Activated CD8-positive, alpha-beta memory T cell treated with anti-CD3 and anti-CD28 coated beads, Interleukin-2, amount 50 U/mL, for 1 hour (primary cell): ENCODE data around the gene ZFR2.
"Not testable (repeated sequence)": the region's sequence is repeated elsewhere in the genome, so short reads cannot be mapped to it uniquely, and the experiment has no call there.

ENCODE experiments used
- DNase-seq: peaks from one replicate; pipeline ENCODE4 v3.0.0-alpha.2; 2020; ENCODE audit errors: extremely low read depth

The ZFR2 gene

DNA sequence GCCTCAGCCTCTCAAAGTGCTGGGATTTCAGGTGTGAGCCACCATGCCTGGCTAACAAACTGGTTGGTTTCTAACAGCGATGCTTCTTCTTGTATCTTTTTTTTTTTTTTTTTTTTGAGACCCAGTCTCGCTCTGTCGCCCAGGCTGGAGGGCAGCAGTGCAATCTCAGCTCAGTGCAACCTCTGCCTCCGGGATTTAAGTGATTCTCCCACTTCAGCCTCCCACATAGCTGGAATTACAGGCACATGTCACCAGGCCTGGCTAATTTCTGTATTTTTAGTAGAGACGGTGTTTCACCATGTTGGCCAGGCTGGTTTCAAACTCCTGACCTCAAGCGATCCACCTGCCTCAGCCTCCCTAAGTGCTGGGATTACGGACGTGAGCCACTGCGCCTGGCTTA is 52.7 kb downstream of the ZFR2 start:
- not testable (repeated sequence) for DNase-seq

DNA sequence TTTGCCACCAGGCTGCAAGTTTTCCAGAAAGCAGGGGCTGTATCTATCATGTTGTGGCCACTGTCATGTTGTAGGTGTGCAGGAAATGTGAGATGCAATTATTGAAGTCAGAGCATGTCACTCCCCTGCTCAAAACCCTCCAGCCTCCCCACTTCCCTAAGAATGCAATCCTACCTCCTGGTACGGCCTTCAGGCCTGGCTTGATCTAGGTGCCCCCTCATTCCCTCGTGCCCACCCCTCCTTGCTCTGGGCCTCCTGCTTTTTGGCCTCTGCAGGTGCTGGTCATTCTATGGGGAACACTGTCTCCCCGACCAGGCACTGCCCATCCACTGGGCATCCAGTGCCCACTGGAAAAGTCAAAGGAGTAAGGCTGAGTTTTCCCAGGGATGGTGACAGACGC is 54.2 kb downstream of the ZFR2 start:
- no peak for DNase-seq

DNA sequence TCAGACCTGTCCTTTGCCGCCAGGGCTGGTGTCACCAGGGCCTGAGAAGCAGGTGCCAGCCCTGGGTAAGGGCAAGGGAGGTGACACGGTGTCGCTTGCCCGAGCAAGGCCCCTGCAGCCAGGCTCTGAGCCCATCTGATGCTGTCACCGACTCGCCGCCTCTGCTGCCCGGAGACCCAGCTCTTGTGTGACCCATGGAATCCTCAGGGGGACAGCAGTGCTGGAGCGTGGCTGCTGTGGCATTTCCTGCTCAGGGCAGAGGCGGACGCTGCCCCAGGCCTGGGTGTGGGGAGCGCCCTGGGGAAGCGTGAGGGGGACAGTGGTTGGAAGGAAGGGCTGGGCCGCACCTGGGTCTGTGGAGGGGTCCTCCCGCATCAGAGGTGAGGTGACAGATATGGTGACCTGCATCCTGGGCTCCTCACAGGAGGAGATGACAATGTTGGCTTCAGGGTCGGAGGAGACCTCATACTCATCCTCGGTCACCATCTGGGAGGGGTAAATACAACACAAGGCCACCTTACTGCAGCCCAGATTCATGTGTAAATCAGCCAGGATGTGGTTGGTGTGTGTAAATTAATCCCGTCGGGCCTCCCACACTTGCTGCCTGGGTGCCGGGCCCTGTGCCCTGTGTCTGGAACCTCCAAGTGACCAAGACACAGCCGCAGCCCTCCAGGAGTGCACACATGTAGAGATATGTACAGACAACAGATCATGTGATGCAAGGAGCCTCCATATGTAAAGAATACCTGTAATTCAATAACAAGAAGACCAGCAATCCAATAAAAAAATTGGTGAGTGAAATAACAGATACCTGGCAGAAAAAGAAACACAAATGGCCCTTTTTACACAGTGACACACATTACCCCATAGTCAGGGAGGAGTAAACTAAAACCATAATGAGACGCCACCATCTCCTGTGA is 55.1 kb downstream of the ZFR2 start:
- DNase-seq = no peak

DNA sequence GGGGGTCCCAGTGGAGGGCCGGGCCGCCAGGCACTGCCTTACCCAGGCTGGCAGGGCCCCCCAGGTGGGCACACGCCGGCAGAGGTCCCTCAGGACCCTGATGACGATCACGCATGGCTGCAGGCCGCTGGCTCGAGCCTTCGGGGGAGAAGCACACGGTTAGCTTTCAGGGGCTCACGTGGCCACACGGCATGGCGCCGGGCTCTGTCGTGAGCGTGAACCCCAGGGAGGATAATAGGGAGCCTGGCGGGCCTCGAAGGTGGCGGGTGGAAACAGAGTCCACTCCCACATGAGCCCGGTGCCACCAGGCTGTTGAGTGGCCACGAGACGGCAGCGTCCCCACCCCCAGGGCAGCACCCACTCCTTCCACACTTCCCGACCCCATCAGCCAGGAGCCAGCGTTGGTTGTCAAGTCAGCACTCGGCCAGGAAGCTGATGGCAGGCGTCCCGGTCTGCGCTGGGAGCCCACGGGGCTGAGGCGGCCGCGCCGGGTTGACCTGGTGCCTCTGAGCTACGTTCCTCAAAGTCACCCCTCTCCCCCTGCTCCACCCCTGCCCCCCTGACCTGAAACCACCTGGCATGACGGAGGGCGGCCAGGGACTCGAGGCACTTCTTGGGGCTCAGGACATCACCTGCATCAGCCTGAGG is 58.0 kb downstream of the ZFR2 start:
- no peak for DNase-seq

DNA sequence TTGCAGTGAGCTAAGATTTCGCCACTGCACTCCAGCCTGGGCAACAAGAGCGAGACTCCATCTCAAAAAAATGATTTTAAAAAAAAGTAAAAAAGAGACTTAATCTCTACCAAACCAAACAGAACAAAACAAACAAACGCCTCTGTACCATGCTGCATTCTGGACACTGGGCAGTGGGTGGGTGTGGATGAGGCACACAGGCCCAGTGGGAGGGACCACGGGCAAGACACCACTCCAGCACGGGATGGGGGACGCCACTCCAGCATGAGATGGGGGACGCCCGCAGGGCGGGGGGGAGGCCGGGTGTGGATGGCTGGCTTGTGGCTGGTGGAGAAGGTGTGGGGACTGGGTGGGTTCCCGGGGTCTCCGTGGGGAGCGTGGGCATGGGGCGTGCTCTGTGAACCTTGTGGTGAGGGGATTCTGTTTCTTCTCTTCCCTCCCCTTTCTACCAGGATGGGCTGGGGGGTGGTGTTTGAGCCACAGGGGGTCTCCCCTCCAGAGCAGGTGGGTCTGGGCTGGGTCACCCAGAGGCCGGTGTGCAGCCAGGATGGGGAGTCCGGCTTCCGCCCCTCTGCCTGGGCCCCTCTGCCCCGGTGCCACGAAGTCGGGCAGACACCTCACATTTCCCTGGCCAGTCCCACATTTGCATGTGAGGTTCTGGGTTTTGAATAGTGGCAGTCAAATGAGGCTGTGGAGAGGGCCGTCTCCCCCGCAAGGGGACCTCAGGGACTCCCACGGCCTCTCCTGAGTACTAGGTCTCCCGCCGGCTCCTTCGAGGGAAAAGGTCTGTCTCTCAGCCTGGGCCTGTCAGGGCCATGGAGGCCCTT is 58.7 kb downstream of the ZFR2 start:
- DNase-seq = no peak

DNA sequence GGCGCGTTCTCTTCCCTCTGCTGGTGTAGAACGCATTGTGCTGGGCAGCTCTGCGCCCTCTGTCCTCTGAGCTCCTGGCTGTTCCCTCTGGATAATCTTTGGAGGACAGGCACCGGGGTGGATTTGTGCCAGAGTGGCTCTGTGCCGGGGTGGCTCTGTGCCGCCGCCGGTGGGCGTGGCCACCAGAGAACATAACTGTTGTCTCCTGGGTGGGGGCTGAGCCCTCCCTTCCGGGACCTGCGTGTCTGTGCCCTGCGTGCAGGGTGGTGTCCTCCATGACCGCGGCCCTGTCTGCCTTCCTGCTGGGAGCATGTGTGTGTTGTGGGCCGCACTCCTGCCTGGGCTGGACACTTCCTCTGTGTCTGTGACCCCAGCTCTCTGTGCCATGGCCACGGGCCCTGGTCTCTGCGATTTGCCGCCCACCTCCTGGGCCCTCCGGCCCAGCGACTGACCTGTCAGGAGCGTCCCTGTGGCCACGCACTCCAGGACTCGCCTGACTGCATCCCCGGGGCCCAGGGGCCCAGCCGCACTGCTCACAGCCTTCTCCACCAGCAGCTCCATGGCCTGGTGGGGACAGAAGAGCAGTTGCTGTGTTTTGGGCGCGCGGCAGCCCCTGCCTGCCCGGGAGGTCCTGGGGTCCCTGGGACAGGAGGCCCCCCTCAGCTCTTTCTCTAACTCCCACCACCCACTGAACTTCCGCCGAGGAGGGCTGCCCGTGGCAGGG is 60.3 kb downstream of the ZFR2 start:
- no peak for DNase-seq

DNA sequence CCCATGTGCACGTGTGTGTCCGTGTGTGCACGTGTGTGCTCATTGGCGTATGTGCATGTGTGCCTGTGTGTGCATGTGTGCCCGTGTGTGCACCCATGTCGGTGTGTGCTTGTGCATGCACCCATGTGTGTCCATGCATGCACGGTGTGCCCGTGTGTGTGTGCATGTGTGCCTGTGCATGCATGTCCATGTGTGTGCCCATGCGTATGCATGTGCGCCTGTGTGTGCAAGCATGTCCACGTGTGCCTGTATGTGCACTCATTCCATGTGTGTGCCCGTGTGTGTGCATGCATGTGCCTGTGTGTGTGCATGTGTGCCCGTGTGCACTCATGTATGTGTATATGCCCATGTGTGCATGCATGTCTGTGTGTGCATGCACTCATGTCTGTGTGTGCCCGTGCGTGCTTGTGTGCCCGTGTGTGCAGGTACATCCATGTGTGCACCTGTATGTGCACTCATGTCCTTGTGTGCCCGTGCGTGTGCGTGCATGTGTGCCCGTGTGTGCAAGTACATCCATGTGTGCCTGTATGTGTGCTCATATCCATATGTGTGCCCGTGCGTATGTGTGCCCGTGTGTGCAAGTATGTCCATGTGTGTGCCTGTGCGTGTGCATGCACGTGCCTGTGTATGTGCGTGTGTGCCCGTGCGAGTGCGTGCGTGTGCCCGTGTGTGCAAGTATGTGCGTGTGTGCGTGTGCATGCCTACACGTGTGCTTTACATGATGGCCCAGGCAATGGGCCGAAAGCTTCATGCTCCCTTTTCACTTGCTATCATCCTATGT is 61.1 kb downstream of the ZFR2 start:
- DNase-seq = no peak

DNA sequence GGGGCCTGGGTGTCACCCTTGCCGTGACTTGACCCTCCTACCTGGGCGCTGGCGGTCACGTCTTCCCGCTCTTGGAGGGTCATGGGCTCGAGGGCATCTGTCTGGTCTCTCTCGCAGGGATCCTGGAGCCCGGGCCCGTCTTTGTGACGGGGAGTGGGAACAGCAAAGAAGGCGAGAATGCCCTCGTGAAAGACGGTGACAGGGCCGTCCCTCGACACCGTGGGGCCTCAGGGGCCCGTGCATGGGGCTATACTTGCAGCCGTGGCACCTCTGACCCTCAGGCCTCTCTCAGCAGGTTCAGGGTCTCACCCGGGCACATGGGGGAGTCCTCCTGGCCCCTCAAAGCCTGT is 61.7 kb downstream of the ZFR2 start:
- no peak for DNase-seq

DNA sequence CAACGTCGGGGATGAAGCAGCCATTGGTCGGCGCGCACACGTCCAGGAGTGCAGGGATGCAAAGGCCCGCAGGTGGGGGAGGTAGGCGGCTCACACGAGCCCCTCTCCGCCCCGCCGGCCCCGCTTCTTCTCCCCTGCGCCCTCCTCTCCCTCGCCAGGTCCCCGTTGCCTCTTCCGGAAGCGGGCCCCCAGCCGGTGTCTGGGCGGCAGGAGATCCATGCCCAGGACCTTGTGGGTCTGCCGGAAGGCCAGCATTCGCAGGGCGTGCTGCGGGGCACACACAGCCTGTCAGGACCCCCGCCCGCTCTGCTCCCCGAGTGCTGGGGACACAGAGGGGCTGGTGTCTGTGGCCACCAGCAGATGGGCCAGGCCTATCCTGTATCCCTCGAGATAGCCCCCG is 63.0 kb downstream of the ZFR2 start:
- DNase-seq = no peak

DNA sequence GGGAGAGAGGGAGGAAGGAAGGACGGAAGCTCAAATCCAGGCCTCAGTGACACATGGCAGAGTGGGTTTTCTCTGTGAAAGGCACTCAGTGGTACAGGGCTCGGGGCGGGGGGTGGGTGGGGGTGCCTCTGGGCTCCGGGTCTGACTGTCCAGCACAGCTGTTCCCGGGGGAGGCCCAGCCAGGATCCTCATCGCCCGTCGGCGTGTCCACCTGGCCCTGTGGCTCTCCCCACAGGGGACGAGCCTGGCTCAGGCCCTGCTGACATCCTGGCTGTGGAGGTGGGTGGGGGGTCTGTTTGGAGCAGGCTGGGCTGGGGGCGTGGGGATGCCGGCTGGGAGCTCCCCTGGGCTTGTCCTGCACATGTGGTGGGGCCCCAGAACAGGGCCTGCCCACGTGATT is 64.4 kb downstream of the ZFR2 start:
- DNase-seq = no peak

DNA sequence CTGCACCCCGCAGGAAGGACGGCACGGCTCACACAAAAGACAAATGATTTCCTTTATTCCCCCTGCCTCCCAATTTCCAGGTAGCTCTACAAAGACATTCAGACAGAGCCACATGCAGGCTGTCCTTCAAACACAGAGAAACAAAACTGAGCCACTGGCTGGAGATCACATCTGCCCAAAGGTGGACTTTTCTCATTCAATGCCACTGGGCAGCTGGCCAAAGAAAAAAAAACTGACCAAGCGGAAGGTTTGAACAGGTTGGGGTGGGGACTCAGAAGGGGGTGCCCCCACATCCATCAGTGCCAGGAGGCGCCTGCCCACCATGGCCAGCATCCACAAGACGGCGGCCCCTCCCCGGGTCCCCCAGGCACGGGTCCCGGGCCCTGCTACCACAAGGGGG is 64.9 kb downstream of the ZFR2 start:
- no peak for DNase-seq

DNA sequence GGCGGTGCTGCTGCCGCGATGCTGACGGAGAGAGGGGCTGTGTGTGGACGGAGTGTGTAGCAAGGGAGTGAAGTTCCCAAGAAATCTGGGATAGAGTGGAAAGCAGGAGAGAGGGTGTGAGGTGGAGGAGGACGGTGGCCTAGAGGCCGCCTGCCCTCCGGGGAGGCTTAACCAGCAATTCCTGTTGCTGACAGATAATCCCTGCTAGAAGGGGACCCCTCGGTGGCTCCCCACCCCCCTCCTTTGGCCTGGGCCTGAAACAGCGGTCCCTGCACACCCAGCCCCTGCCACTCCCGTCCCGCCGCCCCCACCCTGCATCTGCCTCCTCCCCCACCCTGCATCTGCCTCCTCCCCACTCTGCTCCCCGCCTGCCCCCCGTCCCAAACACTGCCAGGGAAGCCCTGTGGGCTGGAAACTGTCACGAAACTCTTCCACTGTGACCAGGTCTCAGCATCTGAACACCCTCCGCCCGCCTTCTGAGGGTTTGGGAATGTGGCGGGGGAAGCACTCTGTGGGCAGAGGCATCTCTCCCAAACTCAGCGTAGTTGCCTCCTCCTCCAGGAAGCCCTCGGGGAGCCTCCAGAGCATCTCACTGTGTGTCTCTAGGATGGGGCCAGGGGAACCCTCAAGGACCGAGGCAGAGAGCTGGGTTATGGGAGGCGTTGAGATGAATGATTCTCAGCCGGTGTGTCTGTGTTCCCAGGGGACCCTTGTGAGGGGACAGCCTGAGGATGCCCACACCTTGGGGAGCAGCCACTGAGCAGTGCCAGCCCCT is 65.5 kb downstream of the ZFR2 start:
- no peak for DNase-seq

DNA sequence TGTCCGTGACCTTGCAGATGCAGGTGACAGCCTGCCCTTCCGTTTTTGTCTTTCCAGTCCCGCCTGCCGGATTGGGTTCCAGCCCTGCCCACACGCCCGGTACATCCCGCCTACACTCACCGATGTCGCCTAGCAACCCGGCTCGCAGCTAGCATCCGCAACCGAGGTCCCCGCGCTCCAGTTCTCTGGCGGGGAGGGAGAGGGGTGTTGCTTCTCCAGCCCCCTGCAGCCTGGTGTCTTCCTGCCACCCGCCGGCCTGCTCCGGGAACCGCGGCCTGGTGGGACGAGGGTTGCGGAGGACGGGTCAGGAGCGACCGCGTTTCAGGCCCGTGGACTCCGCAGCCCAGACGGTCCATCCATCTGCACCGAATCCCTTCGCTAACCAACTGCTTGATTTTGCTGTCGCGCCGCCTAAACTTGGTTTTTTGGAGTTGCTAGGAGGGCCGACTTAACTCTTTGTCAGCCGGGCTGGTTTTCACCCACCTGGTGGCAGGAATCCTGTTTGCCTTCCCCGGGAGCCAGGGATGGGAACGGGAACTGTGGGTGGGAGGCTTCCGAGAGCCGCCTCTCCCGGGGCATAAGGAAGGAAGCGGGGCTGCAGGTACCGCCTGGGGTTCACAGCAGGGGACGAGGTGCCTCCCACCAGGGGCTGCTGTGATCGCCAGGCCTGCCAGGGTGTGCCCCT is 67.3 kb downstream of the ZFR2 start:
- no peak for DNase-seq

DNA sequence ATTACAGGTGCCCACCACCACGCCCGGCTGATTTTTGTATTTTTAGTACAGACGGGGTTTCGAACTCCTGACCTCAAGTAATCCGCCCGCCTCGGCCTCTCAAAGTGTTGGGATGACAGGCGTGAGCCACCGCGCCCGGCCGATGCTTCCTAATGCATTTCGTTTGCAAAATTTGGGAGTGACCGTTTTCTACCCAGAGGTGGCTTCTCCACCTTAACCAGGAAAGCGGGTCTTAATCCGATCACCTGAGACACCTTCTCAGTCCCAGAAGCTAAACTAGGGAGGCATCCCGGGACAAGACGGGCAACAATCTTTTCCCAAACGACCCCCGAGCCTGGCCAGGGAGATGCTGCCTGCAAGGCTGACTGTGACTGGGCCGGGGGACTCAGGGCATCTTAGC is 67.8 kb downstream of the ZFR2 start:
- no peak for DNase-seq

DNA sequence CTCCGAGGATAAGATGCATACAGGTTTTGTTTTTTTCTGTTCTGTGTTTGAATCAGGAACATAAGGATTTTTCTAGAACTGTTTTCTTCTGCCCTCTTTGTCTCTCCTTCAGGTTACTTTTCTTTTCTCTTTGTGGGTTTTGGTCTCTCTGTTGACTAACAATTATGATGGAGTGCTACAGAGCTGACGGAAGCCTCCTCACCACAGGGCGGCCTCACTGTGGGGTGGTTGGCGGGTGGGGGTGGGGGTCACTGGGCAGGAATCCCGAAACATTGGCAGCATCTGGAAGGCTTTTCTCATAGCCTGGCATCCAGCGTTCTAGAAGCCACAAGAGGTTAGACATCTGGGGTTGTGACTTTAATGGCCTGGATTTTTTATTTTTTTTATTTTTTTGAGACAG is 70.7 kb downstream of the ZFR2 start:
- no peak for DNase-seq

DNA sequence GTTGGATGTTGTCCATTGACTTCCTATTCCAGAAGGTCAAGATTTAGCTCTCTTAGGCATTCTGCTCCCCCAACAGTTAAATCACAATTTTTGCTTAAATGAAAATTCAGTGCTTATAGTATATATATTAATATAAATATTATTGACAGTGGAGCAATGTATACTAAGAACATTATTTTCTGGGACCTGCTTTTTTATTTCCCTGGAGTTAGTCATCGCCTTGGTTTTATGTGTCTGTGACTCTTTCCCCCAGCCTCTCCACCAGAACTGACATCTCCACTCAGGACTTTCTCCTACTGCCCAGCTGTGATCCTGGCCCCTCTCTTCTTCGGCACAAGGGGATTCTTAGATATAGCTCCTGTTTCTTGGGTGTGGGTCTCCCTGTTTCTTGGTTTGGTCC is 72.5 kb downstream of the ZFR2 start:
- no peak for DNase-seq

DNA sequence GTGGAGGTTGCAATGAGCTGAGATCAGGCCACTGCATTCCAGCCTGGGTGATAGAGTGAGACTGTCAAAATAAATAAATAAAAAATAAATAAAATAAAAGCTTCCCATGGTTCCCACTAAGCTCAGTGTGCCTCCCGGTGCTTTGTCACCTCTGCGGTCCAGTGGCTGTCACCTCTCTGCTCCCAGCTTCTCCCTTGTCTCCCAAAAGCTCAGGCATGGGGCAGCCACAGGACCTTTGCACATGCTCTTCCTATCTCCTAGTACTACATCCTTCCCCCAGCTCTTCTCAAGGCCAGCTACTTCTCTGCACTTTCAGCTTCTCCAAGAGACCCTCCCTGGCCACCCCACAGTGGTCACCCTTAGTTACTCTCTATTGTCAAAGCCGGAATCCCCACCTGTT is 75.0 kb downstream of the ZFR2 start:
- no peak for DNase-seq

DNA sequence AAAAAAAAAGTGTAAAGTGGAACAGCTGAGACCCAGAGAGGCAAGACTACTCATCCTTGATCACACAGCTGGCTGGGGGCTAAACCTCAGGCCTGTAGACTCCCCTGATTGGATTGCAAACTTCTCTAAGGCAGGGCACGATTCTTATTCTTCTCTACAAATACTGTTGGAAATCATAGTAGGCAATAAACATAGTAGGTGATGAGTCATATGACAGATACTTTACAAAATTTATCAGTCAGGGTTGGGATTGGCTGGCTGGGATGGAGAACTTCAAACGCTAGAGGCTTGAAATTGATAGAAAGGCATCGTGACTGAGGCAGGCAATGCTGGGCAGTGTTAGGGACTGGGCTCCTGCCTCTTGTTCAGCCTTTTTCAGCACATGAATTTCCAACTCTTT is 76.7 kb downstream of the ZFR2 start:
- DNase-seq = no peak

DNA sequence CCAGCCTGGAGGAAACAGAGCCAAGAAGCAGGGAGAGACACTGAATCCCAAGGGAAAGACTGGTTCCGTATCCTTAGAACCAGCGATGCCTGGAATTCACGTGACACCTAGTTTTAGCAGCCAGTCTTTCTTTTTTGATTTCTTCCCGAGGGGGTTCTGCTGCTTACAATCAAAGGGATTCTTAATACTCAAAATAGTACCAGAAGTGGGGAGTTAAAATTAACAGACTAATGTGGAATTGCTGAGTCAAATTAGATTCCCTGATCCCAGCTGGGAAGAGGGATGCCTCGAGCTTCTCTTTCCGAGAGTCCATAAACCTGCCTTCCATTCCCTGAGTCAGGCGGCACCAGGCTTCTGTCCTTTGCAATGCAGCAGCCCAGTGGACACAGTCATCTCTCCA is 77.9 kb downstream of the ZFR2 start:
- DNase-seq = no peak

DNA sequence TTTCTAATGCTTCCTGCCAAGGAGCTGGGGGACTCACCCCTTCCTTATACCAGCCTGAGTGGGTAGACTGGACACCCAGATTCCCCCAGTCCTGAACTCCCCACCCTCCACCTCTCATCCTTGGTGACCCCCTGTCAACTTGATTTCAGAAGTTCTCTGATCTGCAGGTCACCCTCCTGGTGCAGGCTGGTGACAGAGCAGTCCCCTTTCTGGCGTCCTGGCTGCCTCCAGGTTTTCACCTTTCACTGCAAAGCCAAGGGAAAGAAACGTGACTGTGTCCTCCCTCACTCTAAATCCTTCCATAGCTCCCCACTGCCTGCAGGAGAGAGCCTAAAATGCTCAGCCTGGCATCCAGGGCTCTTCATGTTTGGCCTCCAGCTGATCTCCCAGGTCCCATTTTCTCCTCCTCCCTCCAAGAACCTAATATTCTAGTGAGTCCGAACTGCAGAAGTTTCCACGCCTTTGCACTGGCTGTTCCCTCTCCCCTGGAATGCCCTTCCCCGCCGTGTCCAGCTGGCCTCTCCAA is 78.6 kb downstream of the ZFR2 start:
- DNase-seq = no peak
